Activated CD8-positive, alpha-beta memory T cell treated with anti-CD3 and anti-CD28 coated beads, Interleukin-2, amount 50 U/mL, for 48 hours (primary cell): ENCODE data around the gene OTOF.

ENCODE experiments used
- DNase-seq: peaks from one replicate; pipeline ENCODE4 v3.0.0-alpha.2; 2020

OTOF gene

DNA sequence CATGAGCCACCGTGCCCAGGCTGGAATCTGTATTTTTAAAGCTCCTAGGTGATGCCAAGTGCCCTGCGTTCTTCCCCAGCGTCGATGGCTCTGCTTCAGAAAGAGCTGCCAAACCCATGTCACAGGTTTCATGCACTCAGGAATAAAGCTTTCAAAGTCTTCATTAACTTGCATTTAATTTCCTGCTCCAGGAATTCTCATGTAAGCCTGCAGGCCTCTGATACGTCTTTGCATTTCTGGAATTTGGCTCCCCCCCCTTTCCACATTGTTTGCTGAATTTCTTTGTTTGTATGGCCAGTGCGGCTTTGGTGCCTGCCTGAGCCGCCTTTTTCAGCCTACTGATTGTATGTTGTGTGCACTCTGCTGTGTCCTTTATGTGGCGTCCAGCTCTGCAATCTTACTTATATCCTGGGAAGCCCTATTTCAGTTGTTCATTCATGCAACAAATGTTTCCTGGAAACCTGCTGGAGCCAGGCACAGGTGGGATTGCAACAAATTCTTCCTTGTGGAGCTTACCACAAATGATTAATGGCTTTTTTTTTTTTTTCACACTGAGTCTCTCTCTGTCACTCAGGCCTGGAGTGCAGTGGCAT is 17.9 kb upstream of the OTOF start:
- DNase-seq, result no peak

DNA sequence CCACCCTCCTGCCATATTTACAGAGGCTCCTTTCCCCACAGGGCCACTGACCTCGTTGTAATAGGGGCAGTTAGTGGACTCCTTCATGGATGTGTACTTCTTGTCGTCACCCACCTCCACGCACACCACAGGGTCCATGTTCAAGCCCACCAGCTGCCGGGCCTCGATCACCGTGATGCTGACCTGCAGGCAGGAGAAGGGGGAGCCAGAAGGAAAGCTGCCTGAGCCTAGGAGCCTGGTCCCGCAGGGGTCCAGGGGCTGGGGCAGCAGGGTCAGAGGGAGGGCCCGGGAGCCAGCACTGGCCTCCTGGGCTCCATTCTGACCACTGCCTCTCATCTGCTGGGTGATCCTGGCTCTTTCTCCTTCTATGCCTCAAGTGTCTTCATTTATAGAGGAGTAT is 17.0 kb upstream of the OTOF start:
- no peak for DNase-seq

DNA sequence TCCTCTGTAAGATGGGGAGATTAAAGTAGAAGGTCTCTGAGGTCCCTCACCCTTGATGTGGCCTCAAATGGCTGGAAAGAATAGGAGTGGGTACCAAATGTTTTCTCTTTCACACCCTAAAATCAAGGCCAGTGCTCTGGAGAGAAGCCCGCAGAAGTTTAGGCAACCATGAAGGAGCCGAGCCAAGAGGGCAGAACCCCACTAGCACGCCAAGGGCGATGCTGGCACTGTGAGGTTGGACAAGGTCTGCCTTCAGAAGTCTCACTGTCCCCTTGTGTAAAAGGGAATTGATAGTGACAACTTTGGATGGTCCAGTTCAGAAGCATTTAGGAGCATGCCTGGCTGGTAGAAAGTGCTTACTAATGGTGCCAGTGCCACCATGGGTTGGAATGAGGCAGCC is 16.3 kb upstream of the OTOF start:
- no peak for DNase-seq

DNA sequence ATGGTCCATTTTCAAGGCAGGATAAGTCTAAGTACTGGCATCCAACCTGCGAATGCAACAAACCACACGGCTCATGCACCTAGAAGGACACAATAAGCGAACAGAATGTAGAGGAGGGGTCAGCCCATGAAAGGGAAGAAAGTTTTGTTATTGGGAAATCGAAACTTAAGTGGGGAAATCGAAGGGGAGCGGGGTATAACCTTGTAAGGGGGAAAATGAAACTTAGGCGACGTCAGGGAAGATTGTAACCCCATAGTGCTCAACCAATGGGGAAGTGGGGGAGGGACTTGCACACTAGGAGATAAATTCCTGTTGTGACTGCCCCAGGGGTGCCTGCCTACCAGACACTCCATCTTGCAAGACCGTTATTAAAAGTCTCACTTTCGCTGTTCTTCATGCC is 15.6 kb upstream of the OTOF start:
- DNase-seq, result no peak

DNA sequence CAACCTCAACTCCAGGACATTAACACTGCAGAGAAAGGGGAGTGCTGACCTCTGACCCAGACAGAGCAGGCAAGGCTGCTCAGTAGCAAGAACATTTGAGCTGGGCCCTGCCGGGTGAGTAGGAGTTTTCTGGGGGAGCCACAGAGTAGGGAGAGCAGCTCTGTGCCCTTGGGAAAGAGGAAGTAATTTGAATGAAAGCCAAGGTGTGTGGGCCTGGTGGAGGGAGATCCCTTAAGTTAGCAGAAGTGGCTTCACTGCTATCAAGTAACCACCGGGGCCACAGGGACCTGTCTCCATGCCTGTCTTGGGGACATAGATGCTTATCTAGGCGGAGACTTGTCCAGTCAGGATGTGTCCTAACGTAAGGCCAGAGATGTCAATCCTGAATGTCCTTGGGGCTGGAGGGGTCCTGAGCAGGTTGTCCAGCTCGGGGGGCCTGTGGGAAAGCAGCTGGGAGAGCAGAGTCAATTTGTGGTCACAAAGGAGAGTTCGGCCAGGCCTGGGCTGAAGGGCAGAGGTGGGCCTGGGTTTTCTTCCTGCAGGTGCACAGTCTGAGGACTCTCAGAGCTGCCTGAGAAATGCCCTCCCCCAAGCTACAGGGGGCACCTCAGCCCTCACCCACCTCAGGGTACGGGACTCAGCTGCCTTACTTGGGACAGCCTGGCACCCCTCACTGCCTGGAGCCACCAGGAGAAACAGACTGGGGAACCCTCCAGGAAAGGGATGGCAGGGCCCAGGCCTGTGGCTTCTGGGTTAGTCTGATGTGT is 15.0 kb upstream of the OTOF start:
- no peak for DNase-seq

DNA sequence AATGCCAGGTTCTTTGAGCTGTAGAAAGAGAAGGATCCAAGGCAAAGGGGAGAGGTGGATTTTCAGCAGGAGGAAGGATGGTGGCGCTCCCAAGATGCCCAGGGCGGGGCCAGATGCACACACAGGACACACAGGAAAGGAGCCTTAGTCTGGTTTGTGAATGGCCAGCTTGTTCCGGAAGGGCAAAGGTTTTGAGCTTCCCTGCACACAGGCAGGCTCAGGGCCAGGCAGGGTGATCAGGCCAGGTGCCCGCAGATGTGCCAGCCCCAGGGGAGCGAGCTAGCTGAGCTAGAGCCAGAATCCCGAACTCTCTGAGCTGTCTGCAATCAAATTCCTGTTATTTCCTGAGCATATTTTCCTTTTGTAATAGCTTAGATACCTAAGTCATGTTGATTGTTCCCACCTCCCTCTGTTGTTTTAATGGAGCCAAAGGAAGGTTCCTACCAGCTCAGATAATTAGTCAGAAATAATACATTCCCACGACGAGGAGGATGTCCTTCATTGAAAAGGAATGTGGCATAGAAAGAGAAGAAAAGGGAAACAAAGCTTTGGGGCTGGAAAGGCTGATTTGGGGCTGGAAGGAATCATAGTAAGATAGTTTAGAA is 13.7 kb upstream of the OTOF start:
- DNase-seq, result no peak

DNA sequence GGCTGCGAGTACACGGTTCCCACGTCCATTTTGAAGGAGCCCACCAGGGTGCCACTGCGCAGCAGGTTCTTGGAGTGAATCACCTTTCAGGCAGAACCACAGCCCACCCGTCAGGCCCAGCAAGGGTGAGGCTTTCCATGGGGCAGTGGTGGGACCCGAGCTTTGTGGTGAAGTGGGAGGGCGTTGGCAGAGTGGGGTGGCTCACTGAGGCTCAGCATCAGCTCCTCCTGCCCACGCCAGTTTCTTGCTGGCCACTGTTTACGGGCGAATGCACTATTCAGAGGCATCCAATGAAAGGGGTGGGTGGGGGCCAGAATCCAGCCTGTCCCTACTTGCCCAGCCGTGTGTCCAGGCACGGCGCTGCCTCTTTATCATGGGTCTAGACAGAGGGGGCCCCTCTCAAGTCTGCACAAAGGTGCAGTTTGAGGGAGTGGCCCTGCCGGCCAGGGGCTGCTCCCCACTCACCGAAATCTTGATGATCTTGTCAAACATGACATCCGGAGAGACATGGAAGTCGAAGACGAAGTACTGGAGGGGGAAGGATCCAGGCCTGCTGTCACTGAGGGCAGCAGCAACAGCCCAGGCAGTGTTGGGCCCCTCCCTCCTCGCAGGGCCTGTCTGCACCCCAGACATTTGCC is 11.4 kb upstream of the OTOF start:
- DNase-seq, result no peak

DNA sequence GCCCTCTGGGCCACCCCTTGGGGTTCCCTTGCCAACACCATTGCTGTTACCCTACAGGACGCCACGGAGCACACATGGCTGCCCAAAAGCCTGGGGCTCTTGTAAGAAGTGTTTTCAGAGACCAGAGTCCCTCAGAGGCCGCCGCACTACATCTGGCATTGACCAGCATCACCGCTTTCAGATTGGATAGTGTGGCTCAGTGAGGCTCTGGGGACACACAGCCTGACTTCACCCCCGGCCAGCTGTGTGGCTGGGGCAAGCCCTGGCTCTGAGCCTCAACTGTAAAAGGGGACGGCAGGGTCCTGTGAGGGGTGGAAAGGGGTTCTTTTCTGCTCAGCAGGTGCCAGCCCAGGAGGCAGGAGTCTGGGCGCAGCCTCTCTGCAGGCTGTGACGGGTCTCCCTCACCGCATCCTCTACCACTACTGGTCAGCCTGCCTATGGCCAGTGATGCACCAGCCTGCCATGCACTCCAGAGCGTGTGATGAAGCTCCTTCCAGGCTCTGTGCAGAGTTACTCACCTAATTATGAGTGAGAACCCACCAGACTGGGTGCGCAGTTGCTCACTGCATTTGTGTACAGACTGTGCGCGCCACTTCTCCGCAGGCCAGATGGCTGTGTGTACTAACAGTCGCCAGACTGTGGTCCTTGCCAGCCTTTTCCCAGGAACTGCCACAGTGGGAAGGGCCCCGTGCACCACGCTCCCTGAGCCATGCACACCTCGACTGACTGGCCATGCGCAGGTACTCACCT is 10.7 kb upstream of the OTOF start:
- no peak for DNase-seq

DNA sequence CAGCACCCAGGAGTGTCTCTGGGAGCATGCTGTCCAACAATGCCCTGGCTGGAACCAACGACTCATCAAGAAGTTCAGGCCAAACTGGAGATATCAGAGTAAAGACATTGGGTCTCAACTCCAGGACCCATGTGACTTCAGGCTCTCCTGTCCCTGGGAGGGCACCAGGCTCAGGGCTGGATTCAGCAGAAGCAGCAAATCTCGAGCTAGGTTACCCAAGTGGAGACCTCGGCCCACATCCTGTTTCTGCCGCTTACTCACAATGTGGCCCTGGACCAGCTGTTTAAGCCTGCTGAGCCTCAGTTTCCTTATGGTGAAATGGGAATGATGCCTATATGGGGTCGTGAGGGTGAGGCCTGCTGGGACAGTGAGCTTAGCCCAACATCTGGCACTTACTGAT is 9.3 kb upstream of the OTOF start:
- DNase-seq, result no peak

DNA sequence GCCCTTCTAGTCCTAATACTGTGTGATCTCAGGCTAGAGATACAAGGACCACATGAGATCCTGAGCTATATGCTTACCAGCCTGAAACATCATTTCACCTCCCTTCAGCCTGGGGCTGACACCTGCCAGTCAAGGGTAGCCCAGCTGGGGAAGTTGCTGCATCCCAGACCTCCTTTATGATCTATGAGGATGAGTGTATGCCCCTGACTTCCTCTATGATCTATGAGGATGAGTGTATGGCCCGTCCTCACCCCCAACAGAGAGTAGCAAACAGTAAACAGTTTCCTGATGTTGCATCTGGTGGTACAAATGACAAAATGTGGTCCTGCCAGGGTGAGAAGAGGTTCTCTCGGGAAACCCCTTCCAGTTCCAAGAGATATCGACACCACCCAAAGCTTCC is 8.9 kb upstream of the OTOF start:
- no peak for DNase-seq

DNA sequence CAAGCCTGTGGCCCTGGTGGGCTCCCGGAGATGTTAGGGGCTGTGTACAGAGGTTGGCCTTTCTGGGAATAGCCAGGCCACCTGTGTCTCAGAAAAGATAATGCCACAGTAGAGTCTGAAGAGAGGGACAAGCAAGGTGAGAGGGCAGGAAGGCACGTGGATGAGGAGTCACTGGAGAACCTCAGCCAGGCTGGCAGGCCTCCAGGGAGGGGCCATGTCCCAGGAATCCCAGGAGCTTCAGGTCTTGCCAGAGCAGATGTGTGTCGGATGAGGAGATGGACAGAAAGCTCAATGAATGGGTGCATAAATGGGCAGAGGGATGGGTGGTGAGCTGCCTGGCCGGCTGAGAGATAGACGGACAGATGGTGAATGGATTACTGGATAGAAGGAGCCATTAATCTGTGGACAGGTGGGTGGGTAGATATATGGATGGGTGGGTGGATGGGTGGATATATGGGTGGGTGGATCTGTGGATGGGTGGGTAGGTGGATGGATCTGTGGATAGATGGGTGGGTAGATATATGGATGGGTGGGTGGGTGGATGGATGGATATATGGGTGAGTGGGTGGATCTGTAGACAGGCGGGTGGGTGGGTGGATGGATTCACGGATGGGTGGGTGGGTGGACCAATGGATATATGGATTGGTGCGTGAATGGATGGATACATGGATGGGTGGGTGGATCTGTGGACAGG is 7.9 kb upstream of the OTOF start:
- DNase-seq, result no peak

DNA sequence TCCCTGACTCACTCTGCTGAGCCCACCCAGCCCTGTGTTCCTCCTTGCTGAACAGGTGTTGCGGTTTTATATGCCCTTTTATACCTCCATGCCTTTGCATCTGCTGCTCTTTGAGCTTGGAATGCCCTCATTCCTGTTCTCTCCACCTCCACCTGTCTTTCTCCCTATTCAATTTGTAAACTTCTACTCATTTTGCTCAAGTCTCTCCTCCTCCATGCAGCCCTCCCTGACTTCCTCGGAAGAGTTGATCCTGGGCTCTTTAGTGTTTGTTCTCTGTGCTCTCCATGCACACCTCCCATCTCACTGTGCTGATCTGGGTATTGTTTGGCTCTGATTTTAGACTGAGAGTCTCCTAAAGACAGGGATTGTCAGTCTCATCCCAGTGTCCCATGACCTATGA is 7.2 kb upstream of the OTOF start:
- DNase-seq, result no peak

DNA sequence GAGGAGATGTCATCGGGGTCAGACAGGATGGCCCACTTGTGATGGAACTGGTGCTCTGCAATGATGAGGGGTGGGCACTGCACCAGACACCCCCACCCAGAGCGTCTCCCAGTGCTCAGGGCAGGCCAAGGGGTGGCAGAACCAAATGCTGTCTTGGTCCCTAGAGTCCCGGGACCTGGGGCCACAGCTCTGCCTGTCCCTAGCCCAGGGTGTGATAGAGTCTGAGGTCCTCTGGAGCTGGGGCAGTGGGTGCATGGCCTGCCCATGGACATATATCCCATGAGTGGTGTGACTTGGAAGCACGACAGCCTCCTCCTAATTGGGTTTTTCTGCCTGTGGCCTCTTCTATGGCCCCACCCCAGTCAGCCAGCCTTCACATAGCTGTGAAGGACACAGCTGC is 6.7 kb upstream of the OTOF start:
- DNase-seq, result no peak

DNA sequence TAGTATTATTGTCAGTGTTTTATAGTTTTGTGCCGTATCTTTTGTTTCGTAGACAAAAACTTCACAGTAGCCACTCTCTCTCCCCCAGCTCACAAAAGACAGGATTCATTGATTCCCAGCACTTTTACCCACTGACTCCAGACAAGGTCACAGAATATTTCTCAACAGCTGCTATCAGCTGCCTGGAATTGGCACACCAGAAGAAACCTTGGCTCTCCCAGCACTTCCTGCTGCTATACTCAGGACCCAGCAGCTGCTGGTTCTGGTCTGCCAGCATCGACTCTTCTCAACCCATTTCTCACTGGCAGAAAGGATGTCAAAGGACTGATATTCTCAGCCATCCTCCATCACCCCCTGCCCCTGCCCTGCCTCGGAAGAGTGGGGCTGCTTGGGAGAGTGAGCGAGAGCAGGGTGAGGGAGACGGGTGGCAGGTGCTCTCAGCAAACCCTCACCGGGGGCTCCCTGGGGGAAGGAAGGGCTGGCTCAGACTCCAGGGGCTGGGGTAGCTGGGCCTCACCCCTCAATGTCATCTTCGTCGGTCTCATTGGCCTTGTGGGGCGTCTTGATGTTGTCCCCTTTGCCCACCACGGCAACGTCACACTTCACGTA is 6.1 kb upstream of the OTOF start:
- no peak for DNase-seq

DNA sequence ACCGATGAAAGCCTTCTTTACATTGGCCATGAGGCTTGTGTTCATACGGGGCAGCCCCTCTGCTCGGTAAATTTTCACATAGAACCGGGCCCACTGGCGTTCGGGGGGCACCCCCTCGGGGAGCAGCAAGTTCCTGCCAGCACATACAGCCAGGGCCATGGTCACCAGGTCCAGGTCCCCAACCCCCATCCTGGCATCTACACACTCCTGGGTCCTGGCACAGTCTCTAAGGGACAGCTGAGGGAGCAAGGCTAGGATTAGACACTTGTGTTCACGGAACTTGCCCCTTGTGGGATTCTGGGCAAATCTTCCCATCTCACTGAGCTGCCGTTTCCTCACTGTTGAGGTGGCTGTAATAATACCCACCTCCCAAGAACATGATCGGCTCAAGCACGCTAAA is 5.6 kb upstream of the OTOF start:
- no peak for DNase-seq

DNA sequence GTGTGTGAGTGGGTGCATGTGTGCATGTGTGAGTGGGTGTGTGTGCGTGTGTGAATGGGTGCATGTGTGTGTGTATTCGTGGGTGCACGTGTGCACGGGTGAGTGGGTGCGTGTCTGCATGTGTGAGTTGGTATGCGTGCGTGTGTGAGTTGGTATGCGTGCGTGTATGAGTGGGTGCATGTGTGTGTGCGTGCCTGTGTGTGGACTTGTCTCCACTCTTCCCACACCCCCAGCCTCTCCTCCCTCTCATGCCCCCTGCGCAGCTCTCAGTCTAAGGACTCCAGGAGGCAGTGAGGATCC is 5.1 kb upstream of the OTOF start:
- DNase-seq, result no peak

DNA sequence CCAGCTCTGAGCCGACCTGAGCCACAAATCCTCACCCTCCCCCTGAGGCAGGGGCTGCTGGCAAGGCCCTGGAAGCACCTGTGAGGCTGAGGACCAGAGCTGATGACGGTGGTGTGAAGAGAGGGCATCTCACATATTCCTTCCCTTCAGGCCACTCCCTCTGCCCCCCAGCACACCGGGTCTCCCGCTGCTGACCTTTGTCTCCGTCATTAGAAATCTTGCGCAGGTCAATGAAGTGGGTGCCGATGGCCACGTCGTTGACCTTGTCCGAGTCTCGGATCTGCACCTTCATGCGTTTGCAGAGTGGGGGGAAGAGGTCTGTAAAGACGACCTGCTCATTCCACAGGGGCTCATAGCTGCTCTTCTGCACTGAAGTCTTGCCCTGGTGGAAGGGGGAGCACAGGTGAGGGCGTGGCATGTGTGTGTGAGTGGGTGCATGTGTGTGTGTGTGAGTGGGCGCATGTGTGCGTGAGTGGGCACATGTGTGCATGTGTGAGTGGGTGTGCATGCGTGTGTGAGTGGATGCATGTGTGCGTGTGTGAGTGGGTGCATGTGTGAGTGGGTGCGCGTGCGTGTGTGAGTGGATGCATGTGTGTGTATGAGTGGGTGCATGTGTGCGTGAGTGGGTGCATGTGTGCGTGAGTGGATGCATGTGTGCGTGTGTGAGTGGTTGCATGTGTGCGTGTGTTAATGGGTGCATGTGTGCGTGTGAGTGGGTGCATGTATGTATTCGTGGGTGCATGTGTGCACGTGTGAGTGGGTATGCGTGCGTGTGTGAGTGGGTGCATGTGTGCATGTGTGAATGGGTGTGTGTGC is 4.5 kb upstream of the OTOF start:
- DNase-seq, result no peak

DNA sequence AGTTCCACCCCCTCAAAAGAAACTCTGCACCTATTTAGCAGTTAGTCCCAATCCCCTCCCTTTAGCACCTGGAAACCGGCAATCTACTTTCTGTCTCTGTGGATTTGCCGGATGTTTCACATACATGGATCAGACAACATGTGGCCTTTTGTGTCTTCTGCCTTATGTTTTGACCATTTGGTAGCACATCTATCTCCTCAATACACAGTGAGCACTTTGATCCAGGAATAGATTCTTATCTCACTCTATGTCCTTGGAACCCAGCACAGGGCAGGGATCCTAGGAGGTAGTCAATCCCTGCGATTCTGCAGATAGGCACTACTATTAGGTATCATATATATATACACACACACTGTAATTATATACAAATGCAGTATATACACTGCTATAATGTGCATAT is 3.8 kb upstream of the OTOF start:
- no peak for DNase-seq

DNA sequence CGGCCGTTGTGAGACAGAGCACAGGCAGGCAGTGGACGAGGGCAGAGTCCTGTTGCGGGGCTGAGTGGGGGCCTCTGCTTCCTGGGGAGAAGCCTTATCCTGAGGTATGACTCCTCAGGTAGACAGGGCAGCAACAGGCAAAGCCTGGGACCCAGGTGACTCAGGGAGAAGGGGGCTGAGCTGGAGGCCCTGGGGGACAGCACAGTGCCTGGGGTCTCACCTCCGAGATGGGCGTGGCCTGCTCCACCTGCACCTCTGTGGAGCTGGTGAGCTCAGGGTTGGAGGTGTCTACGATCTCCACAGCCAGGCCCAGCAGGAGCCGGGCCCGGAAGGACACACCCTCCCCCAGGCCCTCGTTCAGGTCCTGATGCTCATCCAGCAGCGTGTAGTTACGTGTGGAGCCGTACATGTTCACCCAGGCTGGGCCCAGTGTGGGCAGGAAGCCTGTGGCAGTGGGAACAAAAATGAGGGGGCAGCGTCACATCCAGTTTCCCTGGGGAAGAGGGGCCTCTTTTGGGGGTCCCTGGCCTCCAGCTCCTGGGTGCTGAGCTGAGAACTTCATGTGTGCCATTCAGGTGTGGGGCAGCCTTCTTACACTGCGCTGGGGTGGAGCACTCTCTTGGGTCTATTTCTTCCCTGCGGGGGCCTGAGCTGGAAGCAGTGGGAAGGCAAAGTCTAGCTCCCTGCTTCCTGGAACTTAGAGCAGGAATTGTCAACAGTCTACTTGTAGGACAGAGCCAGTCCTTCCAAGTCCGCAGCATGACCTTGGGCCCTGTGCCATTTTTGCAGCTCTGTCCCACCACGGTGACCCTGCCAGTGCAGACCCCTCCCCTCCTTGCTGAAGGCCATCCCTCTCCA is 2.9 kb upstream of the OTOF start:
- no peak for DNase-seq

DNA sequence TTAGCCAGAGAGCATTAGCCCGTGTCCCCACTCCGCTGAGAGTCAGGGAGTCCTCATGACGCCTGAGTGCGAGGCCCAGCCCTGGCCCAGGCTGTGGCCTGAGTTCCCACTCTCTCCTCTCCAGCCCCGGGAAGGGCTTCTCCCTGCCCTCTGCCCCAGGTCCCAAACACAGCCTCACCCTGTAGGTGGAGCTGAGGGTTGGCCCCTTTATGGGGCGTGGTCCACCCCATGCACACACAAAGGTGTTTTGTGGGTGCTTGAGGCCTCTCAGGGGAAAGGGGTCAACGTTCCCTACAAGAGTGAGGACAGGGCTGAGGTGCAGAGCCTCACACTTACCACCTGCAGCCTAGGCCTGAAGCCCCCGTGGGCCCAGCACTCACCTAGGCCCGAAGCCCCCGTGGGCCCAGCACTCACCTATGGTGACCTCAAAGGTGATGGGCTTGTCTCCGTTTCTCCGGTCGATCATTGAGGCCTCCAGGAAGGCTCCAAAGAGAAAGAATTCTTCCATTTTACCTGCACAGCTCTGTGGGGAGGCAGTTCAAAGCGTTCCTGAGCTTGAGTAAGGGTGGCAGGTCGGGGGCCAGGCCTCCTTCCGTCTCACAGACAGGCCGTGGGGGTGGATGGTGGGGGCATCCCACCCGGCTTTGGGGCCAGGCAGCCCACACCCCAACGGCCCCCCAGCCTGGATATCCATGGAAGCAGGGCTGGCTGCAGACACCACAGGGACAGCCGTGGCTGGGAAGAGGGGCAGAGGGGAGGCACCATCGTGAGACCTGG is 2.1 kb upstream of the OTOF start:
- no peak for DNase-seq
